ENCODE data around the gene EVA1B. TPM values are rescaled to one million over a fixed set of nuclear protein-coding genes. Genes with fewer than 3 reads are reported as not detected.

EVA1B gene
- total RNA-seq, 4 donors from 2014 or later: 40.6 to 107 (median 52.4) TPM

DNA sequence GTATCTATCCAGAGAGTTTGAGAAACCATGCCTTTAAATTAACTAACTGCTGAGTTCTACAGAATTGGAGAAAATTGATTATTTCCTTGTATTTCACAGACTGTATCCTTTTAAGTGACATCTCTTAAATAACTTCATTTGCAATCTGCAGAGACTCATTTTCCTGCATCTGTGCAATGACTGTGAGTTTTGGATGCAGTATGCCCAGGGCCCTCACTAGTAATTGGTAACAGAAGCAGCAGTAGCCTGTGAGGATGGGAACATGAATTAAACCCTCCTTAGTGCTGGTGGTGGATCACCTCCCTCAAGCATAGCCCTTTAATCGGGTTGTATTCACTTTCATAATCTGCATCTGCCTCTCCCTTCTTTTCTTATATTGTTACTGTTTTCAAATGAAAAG, 38.9 kb downstream of the EVA1B start:
- ATAC-seq (ENCODE audit: low FRiP score): no peak
- DNase-seq (ENCODE audit: low spot score): no peak
- TF ChIP-seq, protein P1, sequence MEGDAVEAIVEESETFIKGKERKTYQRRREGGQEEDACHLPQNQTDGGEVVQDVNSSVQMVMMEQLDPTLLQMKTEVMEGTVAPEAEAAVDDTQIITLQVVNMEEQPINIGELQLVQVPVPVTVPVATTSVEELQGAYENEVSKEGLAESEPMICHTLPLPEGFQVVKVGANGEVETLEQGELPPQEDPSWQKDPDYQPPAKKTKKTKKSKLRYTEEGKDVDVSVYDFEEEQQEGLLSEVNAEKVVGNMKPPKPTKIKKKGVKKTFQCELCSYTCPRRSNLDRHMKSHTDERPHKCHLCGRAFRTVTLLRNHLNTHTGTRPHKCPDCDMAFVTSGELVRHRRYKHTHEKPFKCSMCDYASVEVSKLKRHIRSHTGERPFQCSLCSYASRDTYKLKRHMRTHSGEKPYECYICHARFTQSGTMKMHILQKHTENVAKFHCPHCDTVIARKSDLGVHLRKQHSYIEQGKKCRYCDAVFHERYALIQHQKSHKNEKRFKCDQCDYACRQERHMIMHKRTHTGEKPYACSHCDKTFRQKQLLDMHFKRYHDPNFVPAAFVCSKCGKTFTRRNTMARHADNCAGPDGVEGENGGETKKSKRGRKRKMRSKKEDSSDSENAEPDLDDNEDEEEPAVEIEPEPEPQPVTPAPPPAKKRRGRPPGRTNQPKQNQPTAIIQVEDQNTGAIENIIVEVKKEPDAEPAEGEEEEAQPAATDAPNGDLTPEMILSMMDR (IDR thresholded peaks at IDR 0.05): no peak

DNA sequence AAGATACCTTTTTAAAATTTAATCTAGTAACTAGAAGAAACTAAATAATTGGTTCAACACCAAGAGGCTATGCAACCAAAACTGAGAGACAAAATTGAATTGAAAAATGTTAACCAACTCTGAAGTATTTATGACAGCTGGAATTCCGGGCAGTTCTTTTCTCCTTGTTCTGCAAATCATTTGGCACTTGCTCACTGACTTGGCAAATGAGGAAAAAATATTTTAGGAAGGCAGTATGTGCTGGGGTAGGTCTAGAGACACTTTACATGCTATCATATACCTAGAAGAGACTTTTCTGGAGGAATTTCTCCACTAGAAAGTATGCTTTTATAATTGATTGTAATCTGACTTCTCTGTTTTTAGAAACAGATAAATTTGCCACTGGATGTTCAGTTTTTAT, 39.4 kb downstream of the EVA1B start:
- ATAC-seq (ENCODE audit: low FRiP score): no peak
- no peak for DNase-seq (ENCODE audit: low spot score)
- TF ChIP-seq, protein P1 (IDR thresholded peaks at IDR 0.05): no peak

- no peak for ATAC-seq (ENCODE audit: low FRiP score)
- DNase-seq (ENCODE audit: low spot score): no peak
- TF ChIP-seq, protein P1 (IDR thresholded peaks at IDR 0.05): no peak
Observed at GRCh38 chr1:36279789-36280296, 43.6 kb downstream of the EVA1B start.

DNA sequence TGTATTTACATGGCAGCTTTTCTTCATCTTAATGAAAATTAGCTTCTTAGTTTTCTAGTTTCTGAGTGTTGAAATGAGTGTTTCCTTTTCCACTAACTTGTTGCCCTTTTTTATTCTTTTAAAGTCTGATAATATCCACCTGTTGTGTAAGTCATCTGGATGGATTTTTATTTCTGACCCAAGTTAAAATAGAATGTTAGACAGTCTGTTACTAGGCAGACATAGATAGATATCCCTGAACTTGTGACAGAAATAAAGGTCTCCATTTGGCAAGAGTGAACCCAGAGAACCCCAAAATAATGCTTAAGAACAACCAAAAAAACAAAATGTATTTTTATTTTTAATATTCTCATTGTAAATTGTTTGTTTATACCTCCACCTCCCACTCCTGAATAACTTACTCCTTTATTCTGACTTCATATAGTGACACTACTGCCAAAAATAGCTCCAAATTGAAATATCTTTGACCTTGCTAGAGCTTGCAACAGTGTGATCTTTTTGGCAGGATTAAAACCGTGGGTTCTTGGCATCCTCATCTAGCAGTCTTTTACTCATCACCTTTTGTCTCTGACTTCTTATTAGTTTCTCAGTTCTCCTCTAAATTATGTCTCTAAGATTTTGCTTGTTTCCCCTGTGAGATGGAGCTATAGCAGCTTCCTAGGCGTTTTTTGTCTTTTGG, 44.2 kb downstream of the EVA1B start:
- DNase-seq (ENCODE audit: low spot score): no peak
- peak; percentile 77 for ATAC-seq (ENCODE audit: low FRiP score)
- TF ChIP-seq, protein P1 (IDR thresholded peaks at IDR 0.05): no peak

GRCh38 chr1:36276688-36277087, 46.8 kb downstream of the EVA1B start:
- TF ChIP-seq, protein P1 (IDR thresholded peaks at IDR 0.05): no peak
- no peak for ATAC-seq (ENCODE audit: low FRiP score)
- no peak for DNase-seq (ENCODE audit: low spot score)

DNA sequence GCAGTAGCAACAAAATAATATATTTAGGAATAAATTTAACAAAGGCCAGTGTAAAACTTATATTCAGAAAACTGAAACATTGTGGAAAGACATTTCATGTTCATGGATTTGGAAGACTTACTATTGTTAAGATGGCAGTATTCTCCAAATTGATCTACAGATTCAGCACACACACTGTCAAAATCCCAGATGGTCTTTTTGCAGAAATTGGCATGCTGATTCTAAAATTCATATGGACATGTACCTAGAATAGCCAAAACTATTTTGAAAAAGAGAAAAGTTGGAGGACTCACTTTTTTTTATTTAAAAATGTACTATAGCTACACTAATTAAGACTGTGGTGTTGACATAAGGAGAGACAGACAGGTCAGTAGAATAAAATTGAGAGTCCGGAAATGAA, 49.2 kb downstream of the EVA1B start:
- TF ChIP-seq, protein P1 (IDR thresholded peaks at IDR 0.05): no peak
- ATAC-seq (ENCODE audit: low FRiP score) (no peak), DNase-seq (ENCODE audit: low spot score) (no peak)

DNA sequence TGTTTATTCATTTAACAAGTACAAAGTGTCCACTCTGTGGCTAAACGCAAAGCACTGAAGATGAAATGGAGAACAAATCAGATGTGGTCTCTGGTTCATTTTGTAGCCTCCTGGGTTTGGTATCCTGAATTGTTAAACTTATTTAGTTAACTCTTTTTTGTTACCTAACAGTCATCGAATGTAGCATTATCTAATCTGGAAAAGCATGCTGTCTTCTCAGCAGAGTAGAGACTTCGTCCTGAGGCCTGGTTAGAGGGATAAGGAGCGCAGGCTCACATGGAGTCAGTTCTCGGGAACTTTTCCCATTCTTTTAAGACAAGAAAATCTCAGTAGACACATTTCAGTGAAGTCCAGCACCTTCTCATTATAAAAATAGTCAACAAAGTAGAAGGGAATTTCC, 50.4 kb downstream of the EVA1B start:
- no peak for ATAC-seq (ENCODE audit: low FRiP score)
- DNase-seq (ENCODE audit: low spot score): no peak
- TF ChIP-seq, protein P1 (IDR thresholded peaks at IDR 0.05): no peak
